Esophagus squamous epithelium (tissue), 5 donors: ENCODE measurements around the gene MLPH. TPM values are rescaled to one million over a fixed set of nuclear protein-coding genes. Genes with fewer than 3 reads are reported as not detected.

Source experiments
- DNase-seq: peaks from one replicate; lab custom pipeline; 2025; lab: John Stamatoyannopoulos, UW
- H3K27ac ChIP-seq, 4 donors: fragments of 200-600 bp; sonication (generic); one replicate each; pipeline ENCODE4 v1.5.1; 2016 to 2019; ENCODE audit warnings: mild to moderate bottlenecking in 1 of 4
- H3K27me3 ChIP-seq, 4 donors: fragments of 200-600 bp; sonication (generic); 1 replicate in 3 of 4; 2 replicates in 1 of 4; pipeline versions ENCODE4 v1.5.1 to v1.6.0; 2017 to 2021; ENCODE audit warnings: antibody characterized with exemption in 1 of 4
- H3K36me3 ChIP-seq, 3 donors: fragments of 200-600 bp; sonication (generic); one replicate each; pipeline ENCODE4 v1.5.1; 2016 to 2019
- H3K4me1 ChIP-seq, 3 donors: fragments of 200-600 bp; sonication (generic); one replicate each; pipeline ENCODE4 v1.5.1; 2017 to 2019
- H3K4me3 ChIP-seq, 4 donors: fragments of 200-600 bp; sonication (generic); 1 replicate in 3 of 4; 2 replicates in 1 of 4; pipeline ENCODE4 v1.5.1; 2016 to 2019; ENCODE audit warnings: mild to moderate bottlenecking in 2 of 4, moderate library complexity in 1 of 4
- H3K9me3 ChIP-seq, 3 donors: fragments of 200-600 bp; sonication (generic); one replicate each; pipeline ENCODE4 v1.5.1; 2016 to 2019
- POLR2A ChIP-seq, 4 donors: fragments of 450-650 bp; IDR thresholded peaks; one replicate each; pipeline ENCODE4 v1.6.1; 2017; ENCODE audit warnings: antibody characterized with exemption in 4 of 4, mild to moderate bottlenecking in 4 of 4, moderate library complexity in 3 of 4
- WGBS, 2 donors: methylation state at CpG; one replicate each; pipeline ENCODE4 v1.1.5; 2018; 5-methylcytosine and 5-hydroxymethylcytosine counted together
- intact Hi-C: fragments of 100-400 bp; cut with DNase I; formaldehyde crosslinking; loops from one replicate; pipeline ENCODE4 v1.15.0; 2022
- total RNA-seq, 4 donors: library from RNA; depleted of rRNA; stranded (reverse); fragments of >200 nt; gene quantifications; one replicate each; pipeline ENCODE4 v1.1.0, GENCODE V29; 2016
- TF ChIP-seq, protein P1 (sequence below), 6 experiments: fragments of 450-650 bp in 4 of 6; fragments of 200-600 bp in 2 of 6; sonication (generic) in 2 of 6; IDR thresholded peaks; one replicate each; pipeline ENCODE4 v1.5.1; 2016 to 2019; ENCODE audit warnings: antibody characterized with exemption in 6 of 6, mild to moderate bottlenecking in 4 of 6, moderate library complexity in 4 of 6
- donor health status: DM: yes; HTN: yes; CAD: no.

Gene MLPH
- total RNA-seq, 4 donors from 2014 or later = 1.8 to 10.5 (median 7.6) TPM

DNA sequence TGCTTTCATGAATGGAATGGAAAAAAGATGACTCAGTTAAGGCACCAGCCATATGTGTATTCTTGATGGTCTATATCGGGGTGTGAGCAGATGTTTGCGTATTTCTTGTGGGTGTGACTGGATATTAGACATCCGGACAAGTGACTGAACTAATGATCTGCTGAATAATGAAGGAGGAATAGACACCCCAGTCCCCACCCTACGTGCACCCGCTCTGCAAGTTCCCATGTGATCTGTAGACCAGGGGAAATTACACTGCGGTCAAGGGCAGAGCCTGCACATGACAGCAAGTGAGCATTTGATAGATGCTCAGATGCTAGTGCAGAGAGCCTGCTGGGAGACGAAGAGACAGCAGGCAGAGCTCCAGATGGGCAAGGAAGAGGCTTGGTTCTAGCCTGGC lies 66.9 kb downstream of the MLPH start:
- WGBS, 2 donors = 59 to 80% methylated on average over 6 to 7 of the region's 7 CpGs

DNA sequence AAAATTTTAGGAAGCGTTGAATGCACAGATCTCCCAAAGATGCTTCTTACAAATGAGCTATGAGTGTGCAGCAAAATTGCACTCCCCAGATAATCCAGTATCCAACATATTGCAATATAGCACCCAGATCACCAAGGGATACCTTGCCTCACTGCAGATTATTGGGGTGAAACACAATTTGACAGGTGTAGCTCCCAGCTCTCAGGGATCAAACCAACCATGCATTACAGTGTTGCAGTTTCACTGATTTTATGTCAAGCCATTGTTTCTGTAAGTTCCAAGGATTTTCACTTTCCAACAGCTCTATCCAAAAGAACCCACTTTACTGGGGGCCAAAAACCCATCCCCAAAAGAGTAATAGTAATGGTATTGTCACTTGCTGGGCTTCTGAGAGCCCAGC lies 68.5 kb downstream of the MLPH start:
- TF ChIP-seq, protein P1, sequence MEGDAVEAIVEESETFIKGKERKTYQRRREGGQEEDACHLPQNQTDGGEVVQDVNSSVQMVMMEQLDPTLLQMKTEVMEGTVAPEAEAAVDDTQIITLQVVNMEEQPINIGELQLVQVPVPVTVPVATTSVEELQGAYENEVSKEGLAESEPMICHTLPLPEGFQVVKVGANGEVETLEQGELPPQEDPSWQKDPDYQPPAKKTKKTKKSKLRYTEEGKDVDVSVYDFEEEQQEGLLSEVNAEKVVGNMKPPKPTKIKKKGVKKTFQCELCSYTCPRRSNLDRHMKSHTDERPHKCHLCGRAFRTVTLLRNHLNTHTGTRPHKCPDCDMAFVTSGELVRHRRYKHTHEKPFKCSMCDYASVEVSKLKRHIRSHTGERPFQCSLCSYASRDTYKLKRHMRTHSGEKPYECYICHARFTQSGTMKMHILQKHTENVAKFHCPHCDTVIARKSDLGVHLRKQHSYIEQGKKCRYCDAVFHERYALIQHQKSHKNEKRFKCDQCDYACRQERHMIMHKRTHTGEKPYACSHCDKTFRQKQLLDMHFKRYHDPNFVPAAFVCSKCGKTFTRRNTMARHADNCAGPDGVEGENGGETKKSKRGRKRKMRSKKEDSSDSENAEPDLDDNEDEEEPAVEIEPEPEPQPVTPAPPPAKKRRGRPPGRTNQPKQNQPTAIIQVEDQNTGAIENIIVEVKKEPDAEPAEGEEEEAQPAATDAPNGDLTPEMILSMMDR (IDR thresholded peaks at IDR 0.05) = no peak
- TF ChIP-seq POLR2A (IDR thresholded peaks at IDR 0.05) = no peak
- WGBS, 2 donors = 94 to 100% methylated on average over 1 of the region's 1 CpG

More for the DNA sequence above, 66.9 kb downstream of the MLPH start:
- Histone ChIP-seq H3K36me3 (peaks cover 0 to 19% (median 0%) of the 10 kb centered on the region in 3 donors), H3K4me3 (no peak overlapping the region), H3K27me3 (no peaks in the 10 kb centered on the region), H3K4me1 (peaks cover 1 to 5% (median 4%) of the 10 kb centered on the region in 3 donors), H3K9me3 (peaks cover 0 to 22% (median 6%) of the 10 kb centered on the region in 3 donors), H3K27ac (no peak overlapping the region)
- DNase-seq = no peak
- TF ChIP-seq POLR2A (IDR thresholded peaks at IDR 0.05) = no peak
- TF ChIP-seq, protein P1 (IDR thresholded peaks at IDR 0.05) = no peak
- intact Hi-C loops = no loop called here

DNA sequence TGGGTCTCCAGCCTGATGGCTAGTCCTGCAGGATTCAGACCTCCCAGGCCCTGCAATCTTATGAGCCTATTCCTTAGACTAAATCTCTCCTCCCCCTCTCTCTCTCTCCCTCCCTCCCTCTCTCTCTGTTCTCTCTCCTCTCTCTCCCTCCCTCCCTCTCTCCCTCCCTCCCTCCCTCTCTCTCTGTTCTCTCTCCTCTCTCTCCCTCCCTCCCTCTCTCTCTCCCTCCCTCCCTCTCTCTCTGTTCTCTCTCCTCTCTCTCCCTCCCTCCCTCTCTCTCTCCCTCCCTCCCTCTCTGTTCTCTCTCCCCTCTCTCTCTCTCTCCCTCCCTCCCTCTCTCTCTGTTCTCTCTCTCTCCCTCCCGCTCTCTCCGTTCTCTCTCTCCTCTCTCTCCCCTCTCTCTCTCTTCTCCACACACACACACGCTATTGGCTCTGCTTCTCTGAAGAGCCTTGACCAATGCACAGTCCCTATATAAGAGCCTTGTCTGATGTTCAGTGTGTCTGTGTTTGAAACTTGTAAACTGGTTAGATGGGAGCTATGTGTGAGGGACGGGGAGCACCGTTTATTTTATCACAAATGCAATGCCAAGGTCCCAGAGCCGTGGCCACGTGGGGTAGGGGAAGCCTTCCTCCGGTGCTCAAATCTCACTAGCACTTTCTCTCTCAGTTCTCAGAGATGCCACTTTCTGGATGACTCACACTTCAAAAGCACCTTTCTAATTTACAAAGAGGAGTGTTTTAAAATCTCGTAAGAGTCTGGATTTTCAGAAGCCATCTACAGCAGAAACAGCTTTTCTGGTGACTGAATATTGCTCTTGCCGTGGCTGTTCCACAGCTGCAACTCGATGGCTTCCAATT lies 70.0 kb downstream of the MLPH start:
- Histone ChIP-seq H3K27ac (no peak overlapping the region), H3K27me3 (no peaks in the 10 kb centered on the region), H3K36me3 (peaks cover 0 to 19% (median 0%) of the 10 kb centered on the region in 3 donors), H3K9me3 (peaks cover 0 to 22% (median 6%) of the 10 kb centered on the region in 3 donors), H3K4me3 (no peak overlapping the region), H3K4me1 (peaks cover 7 to 15% (median 10%) of the 10 kb centered on the region in 3 donors)
- WGBS, 2 donors = 30 to 56% methylated on average over 8 to 9 of the region's 11 CpGs
- TF ChIP-seq, protein P1 (IDR thresholded peaks at IDR 0.05) = no peak
- TF ChIP-seq POLR2A (IDR thresholded peaks at IDR 0.05) = no peak
- no peak for DNase-seq
- intact Hi-C loops = no loop called here

More for the DNA sequence above, 68.5 kb downstream of the MLPH start:
- Histone ChIP-seq H3K9me3 (peaks cover 0 to 22% (median 6%) of the 10 kb centered on the region in 3 donors), H3K4me3 (no peak overlapping the region), H3K27ac (no peak overlapping the region), H3K36me3 (peaks cover 0 to 19% (median 0%) of the 10 kb centered on the region in 3 donors), H3K4me1 (peaks cover 7 to 15% (median 10%) of the 10 kb centered on the region in 3 donors), H3K27me3 (no peaks in the 10 kb centered on the region)
- no peak for DNase-seq
- intact Hi-C loops = no loop called here

DNA sequence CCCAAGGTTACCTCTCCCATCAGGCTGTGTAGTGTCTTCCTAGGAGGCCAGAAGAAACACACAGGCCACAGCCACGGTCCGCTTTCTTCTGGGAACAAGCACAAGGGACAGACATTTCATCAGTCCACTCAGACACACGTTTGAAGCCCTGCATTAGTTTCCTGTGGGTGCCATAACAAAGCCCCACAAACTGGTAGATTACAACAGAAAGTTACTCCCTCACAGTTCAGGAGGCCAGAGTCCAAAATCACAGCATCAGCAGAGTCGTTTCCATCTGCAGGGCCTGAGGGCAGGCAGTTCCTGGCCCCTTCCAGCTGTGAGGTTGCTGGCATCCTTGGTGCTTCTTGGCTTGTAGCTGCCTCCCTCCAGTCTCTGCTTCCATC lies 70.6 kb downstream of the MLPH start:
- WGBS, 2 donors = 56 to 64% methylated on average over 4 of the region's 4 CpGs
- Histone ChIP-seq H3K27ac (no peak overlapping the region), H3K27me3 (no peaks in the 10 kb centered on the region), H3K36me3 (peaks cover 0 to 19% (median 0%) of the 10 kb centered on the region in 3 donors), H3K9me3 (peaks cover 0 to 22% (median 6%) of the 10 kb centered on the region in 3 donors), H3K4me3 (no peak overlapping the region), H3K4me1 (peaks cover 7 to 15% (median 10%) of the 10 kb centered on the region in 3 donors)
- no peak for DNase-seq
- intact Hi-C loops = no loop called here
- no peak for TF ChIP-seq POLR2A (IDR thresholded peaks at IDR 0.05)
- TF ChIP-seq, protein P1 (IDR thresholded peaks at IDR 0.05) = no peak
